ENCODE measurements around the gene GATB. TPM values are rescaled to one million over a fixed set of nuclear protein-coding genes. Genes with fewer than 3 reads are reported as not detected.

GATB gene
- total RNA-seq, 1 donor = 15.5 TPM

DNA sequence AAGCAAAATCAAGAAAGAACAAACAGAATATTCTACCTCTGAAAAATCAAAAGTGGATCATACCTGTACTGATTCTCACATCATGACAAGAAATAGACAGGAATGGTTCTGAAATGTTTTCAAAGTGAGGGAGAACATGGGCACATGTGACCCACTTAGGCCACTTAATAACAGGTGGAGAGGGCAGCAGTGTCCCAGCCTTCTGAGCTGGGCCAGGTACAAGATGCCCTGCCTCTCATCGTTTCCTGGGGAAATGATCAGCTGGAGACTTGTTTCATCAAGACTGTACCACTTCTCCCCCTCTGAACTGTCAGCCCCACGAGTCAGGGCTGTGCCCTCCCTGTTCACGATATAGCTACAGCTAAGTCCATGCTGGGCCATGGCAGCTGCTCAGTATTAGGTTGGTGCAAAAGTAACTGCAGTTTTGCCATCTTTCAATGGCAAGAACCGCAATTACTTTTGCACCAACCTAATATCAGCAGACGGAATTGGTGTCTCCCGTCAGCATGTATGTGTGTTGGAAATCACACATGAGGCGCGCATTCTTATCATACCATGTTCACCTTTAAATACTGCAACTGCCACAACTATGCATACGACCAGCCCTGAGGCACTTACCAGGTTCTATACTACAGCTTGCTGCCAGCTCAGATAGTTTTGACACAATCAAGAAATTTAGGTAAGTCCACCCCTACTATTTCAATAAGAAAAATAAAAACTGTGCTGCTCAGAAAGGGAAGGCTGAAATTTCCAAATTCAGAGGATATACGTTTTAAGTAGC lies 71.4 kb downstream of the GATB start:
- no peak for TF ChIP-seq CTCF (IDR thresholded peaks at IDR 0.05; ENCODE audit: insufficient read depth, low read depth, low read length)
- H3K4me3 ChIP-seq (ENCODE audit: low read depth, low read length) = no peak overlapping the region
- DNase-seq (ENCODE audit: low read depth) = no peak

DNA sequence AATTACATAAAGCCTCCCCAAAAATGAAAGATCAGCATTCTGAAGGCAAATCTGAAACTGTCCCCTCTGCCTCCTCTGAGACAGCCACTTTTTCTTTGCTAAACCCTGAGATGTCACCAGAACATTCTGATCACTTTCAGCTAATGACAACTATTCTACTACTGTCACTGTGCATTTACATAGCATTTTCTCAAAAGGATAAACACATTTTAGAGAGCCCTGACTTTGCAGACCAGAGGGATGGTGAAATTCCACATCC lies 72.1 kb downstream of the GATB start:
- H3K4me3 ChIP-seq (ENCODE audit: low read depth, low read length) = no peak overlapping the region
- no peak for TF ChIP-seq CTCF (IDR thresholded peaks at IDR 0.05; ENCODE audit: insufficient read depth, low read depth, low read length)
- no peak for DNase-seq (ENCODE audit: low read depth)

DNA sequence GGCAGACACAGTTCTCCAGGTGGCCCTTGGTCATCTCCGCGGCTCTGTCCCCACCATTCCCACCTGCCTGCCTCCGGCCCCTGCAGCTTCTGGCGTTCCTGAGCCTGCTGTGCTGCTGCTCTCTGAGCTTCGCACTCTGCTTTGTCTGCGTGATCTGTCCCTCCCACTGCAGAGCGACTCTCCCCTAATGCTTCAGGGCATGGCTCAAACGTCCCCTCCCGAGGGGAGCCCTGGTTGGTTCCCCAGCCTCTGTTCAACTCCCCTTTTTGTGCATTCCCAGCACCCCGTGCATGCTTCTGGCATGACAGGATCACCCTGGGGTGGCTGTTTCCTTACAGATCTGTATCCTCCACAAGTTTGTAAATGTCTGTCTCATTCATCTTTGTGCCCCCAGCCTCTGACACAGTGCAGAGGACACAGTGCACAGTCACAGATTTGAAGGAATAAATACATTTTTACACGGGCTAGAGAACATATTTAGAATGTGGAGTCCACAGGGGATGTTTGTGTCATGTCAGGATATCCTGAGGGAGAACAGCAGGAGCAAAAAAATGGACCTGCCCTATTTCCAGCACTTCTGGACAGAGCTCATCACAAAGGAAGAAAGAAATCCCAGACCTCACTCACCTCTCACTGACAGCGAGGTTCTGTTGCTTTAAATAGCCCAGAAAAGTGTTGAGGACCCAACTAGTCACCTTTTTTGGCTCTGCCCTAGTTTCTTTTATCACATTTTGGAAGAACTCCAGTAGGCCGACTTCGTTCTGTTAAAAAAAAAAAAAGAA lies 72.6 kb downstream of the GATB start:
- H3K4me3 ChIP-seq (ENCODE audit: low read depth, low read length) = no peak overlapping the region
- DNase-seq (ENCODE audit: low read depth) = peak; percentile 31
- no peak for TF ChIP-seq CTCF (IDR thresholded peaks at IDR 0.05; ENCODE audit: insufficient read depth, low read depth, low read length)

- H3K4me3 ChIP-seq (ENCODE audit: low read depth, low read length) = no peak overlapping the region
- DNase-seq (ENCODE audit: low read depth) = no peak
- TF ChIP-seq CTCF (IDR thresholded peaks at IDR 0.05; ENCODE audit: insufficient read depth, low read depth, low read length) = no peak
These were observed 73.7 kb downstream of the GATB start for GRCh38 chr4:151687021-151687640.

DNA sequence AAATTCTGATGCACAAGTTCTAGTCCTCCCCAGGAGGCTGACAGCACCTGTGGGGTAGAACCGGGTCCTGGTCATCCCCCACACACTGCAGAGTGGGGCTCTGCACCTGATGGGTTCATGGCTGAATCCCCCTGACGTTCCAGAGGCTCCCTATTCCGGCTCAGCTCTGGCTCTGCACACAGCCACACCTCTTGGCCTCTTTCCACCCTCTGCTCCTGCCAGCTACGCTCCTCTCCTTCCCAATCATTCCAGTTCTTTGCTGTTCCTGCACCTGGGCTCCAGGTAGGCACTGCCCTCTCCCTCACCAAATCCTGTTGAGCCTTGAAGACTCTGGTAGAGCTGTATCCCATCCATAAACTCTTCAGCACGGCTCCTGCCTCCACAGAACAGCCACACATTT lies 75.5 kb downstream of the GATB start:
- no peak for TF ChIP-seq CTCF (IDR thresholded peaks at IDR 0.05; ENCODE audit: insufficient read depth, low read depth, low read length)
- DNase-seq (ENCODE audit: low read depth) = no peak

GRCh38 chr4:151681085-151681484 lies 79.7 kb downstream of the GATB start:
- no peak overlapping the region for H3K4me3 ChIP-seq (ENCODE audit: low read depth, low read length)
- TF ChIP-seq CTCF (IDR thresholded peaks at IDR 0.05; ENCODE audit: insufficient read depth, low read depth, low read length) = no peak
- DNase-seq (ENCODE audit: low read depth) = no peak

More for the DNA sequence above, 75.5 kb downstream of the GATB start:
- no peak overlapping the region for H3K4me3 ChIP-seq (ENCODE audit: low read depth, low read length)
